NCI-H2196 (cell line): ENCODE data around the gene UTRN.

Source experiments
- DNase-seq: peaks from one replicate; lab custom pipeline; 2025; ENCODE audit not compliant: unreplicated experiment; lab: John Stamatoyannopoulos, UW

The UTRN gene

DNA sequence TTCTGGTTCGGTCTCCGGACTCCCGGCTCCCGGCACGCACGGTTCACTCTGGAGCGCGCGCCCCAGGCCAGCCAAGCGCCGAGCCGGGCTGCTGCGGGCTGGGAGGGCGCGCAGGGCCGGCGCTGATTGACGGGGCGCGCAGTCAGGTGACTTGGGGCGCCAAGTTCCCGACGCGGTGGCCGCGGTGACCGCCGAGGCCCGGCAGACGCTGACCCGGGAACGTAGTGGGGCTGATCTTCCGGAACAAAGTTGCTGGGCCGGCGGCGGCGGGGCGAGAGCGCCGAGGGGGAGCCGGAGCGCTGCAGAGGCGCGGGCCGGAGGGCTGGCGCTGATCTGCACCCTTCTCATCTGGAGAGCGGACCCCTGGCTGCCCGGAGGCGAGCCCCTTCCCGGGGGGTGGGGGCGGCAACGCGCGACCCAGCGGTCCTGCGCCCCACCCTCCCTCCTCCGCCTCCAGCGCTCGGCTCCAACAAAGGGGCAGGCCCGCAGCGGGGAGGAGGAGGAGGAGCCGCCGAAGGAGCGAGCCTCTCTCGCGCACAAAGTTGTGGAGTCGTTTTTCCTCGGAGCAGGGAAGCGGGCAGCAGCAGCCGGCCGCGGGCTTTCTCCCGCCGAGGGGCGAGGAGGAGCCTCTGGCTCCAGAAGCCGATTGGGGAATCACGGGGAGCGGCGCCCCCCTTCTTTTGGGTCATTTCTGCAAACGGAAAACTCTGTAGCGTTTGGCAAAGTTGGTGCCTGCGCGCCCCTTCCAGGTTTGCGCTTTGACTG, at the start of gene UTRN:
UTRN (plus strand) TSS at position 553 of the 765 bp plus-strand sequence. CDS start 6,494 bp downstream, outside the sequence.
- peak; percentile 35 for DNase-seq

DNA sequence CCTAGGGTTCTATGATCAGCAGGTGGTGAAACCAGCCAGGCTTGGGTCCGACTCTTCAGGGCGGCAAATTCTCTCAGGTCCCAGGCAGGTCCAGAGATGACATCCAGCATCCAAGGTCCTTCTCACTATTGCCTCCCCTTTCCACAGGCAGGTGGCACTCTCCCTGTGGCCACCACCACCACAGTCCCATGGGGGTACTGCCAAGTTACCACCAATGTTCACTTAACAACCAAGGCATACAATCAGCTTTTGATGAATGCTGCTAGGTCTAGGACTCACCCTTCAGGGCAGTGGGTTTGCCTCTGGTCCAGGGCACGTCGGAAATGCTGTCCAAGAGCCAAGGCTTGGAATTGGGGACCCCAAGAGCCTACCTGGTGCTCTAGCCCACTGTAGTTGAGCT, 40.4 kb upstream of the UTRN start:
- DNase-seq = no peak

DNA sequence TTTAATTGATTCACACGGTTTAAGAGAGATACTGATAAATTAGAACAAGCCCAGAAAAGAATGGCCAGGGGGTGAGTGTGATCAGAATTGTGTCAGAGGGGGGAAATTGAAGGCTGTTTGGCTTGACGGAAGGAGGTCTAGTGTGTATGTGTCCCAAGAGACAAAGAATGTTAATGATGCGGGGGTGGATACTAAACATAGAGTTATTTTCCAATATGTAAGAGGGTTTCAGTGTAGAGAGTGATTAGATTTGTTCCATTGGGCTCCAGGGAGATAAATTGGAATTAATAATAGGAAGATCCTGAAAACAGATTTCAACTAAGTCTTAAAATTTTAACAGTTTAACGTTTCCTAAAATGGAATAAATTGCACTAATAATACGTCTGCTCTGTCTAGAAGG, 38.1 kb upstream of the UTRN start:
- no peak for DNase-seq

DNA sequence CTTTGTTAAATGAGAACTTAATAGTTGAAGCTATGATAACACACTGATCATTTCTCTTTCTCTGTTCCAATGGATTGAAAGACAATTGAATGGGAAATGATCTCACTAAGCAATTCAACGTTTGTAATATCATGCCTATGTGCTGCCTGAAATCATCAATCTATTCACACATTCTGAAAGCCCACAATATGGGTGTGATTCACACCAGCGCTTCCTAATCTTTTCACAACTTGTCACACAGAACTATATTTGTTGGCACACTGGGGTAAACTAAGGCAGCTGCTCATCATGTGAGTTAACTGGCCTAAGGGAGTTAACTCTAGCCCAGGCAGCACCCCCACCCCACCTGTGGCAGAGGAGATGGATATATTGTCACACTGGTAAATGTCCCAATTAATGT, 37.1 kb upstream of the UTRN start:
- DNase-seq = no peak

DNA sequence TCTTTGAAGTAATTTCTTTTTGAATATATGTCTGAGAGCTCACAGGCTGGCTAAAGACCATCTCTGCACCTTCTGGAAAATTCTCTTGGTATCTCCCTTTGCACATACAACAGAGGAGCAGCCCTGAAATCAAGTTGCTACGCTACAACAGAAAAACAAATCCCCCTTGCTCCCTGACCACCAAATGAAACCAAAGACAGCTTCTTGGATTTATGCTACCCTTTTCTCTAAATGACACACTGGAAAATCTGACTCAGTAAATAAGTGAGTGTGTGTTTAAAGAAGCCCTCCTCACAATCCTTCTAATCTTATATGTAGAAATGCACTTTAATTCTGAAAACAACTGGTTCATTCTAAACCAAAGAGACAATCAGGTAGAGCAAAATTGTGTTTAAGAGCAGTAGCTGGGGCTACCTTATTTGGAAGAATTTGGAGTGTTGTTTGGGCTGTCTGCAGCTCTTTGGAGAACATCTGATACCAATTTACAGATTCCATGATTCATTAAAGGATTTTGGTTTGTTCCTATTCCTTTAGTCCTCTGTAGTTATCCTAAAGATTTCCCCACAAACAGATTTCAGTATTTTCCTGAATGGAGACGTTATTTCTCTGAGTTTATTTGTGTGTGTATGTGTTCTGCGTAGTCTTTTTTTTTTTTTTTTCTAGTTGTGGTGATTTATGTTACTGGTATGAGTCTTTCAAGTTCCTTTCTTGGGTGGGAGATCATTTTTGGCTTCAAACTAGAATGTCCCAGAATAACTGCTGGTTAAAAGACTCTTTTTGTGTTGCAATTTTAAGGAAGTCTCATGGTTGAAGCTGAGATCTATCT, 36.4 kb upstream of the UTRN start:
- no peak for DNase-seq

DNA sequence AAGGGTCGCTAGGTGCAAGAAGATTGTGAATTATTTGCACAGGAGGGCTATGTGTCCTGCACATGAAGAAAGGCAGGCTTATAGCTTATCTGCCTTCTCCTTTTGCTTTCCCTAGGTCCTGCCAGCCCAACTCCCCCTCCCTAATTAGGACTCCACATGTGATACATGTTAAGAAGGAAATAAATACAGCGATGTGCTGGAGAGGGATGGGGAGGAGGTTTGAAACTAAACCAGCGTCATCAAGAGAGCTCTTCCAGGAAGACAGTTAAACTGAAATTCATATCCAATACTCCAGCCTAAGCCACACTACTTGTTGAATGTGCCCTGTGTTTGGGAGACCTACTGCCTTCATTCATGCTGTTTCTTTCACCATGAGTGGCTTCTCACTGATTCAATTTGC, 34.9 kb upstream of the UTRN start:
- DNase-seq = no peak

DNA sequence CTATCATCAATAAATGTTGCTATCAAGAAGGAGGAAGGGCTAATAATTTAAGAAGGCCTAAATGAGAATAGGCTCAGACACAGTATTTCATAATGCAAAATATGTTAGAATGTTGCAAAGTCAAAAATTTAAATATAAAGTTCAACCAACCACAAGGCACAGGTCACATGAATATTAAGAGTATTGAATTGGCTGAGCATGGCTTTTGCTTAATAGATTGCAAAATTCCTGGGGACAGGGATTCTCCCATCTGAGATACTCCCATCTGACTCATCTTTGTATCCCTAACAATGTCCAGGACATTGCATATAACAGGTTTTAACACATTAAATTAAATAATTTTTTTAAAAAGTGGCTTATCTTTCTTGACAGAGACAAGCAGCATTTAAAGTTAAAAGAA, 32.9 kb upstream of the UTRN start:
- no peak for DNase-seq

DNA sequence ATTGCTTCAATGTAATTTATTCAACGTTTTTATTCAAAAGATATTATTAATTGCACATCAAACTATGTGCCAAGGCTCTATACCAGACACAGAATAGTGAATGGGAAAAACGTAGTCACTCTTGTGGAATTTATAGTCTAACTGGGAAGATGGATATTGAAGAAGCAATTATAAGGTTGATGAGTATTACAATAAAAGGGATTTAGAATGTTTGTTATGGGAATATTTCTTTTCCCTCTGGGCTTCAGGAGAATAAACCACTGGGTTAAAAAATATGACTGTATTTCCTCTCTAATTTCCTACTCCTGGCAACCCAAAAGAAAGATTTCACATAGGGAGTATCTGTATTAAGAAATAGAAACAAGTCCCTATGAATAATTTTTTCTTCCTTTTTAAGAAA, 25.1 kb upstream of the UTRN start:
- DNase-seq = no peak

DNA sequence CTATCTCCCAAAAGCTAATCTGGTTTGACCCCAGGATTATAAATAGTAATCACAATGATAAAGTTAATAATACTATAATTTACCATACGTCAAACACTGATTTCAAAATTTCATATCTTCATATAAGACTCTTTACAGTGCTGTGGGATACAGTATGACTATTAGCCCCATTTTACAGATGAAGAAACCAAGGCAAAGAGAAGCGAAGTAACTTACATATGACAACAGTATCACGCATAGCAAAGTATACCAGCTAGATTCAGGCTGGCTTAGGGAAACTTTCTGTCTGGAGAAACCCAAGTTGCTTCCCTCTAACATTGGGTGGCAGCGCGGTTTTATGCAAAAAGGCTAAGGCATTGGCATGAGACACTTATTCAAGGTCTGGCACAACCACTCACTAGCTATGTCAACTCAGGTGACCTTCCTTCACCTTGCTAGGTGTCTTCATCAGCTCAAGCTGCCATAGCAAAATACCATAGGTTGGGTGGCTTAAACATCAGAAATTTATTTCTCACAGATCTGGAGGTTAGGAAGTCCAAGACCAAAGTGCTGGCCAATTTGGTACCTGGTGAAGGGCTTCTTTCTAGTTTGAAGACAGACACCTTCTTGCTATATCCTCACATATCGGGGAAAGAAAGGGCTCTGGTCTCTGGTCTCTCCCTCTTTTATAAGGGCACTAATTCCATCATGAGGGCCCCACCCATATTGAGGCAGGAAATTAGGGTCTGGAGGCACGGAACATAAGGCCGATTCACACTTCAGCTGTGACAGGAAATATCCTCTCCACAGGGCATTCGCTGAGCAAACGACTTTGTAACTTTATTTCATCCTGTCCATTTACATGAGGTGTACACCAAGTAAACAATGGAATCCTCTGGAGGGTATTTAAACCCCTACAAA, 22.4 kb upstream of the UTRN start:
- DNase-seq = no peak

DNA sequence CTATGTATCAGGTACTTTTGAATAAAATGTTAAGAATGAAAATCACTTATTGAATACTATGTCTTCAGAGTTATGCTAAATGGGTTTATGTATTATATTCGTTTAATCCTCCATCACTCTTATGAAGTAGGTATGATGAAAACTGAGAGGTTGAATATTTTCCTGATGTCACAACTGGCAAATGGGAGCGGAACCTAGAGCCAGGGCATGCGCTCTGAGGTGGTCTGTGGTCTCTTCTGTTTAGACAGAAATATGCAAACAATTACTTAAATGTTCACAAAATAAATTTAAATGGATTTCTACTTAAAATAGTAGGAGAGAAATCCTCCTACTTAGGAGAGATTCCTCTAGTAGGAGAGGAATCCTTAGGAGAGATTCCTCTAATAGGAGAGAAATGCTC, 21.3 kb upstream of the UTRN start:
- no peak for DNase-seq

DNA sequence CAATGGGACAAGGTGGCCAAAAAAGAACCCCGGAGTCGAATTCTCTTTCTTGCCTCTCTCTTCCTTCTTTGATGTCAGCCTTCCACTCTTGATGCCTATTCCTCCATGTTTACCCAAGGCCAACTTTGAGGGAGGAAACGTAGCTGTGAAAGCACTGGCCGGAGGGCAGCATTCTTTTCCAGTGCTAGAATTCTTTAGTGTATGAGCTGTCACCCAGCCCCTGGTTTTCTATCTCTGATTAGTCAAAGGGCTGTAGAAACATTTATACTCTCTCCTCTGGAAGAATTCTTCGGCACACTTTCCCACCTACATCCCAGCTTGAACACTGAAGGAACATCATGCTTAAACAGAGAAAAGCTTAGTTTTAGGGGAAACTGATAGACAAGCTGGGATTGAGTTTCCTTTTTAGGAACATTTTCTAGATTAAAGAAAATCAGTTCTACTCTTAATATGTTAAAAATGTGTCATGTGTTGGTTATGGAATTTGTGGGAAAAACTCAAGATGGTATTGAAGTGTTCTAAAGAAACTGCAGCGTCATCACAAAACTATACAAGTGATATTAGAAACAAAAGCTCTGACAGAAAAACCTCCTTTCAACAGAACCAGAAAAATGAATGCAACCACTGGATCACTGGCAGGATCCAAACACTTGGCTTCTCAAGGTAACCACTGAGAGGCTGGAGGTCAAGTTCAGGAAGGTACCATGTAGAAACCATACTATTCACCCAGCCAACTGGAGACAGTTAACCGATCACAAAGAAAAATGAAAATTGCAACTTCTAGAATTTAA, 20.7 kb upstream of the UTRN start:
- no peak for DNase-seq

DNA sequence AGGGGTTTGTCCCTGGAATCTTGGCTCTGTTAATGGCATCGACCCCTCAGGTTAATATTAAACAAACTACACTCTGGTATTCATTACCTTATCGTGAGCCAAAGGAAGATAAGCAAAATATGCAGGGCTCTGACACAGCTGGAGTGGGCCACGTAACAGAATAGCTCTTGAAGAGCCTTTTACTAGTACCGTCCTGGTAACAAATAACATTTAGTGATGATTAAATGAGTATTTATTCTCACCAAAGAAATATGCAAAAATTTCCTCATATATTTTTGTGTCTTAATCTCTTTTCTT, 20.1 kb upstream of the UTRN start:
- no peak for DNase-seq

DNA sequence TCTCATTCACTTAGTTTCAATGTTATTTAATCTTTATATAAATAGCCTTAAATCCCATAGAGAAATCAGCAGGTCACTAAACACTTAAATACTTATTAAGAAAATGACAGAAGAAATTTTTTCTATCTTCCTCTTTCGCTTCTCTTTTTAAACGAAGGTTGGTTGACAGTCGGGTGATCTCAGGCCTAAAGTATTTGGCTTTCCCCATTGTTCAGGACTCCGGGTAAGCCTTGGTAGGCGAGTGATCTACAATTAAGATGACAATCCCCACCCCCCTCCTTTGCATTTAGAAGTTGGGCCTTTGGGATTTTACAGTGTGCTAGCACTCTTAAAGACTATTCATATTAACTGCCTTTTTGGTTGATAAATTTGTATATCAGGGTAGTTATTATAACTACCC, 19.7 kb upstream of the UTRN start:
- DNase-seq = no peak

DNA sequence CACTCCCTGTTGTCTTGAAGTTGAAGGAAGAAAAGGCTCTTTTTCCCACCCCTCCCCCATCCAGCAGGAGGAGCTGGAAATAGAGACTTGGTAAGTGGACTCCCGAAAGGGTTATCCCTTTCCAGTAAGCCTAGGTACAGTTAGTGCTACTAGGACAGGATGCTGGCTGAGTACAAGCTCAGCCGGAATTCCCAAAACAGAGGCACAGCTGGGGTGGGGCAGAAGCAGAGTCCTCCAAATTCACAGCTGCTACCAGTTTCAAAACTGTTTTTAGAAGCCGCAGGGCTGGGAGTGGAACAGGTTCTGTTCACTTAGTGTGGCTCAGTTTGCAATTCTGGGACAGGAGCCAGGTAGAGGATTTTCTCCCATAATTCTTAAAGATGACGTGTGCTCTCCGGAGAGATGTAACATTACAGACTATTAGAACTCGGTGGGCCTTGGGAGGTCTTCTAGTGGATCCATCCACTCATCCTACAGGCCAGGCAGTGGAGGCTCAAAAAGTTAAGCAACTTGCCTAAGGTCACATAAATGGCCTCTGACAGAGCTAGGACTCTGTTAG, 19.0 kb upstream of the UTRN start:
- peak; percentile 5 for DNase-seq

DNA sequence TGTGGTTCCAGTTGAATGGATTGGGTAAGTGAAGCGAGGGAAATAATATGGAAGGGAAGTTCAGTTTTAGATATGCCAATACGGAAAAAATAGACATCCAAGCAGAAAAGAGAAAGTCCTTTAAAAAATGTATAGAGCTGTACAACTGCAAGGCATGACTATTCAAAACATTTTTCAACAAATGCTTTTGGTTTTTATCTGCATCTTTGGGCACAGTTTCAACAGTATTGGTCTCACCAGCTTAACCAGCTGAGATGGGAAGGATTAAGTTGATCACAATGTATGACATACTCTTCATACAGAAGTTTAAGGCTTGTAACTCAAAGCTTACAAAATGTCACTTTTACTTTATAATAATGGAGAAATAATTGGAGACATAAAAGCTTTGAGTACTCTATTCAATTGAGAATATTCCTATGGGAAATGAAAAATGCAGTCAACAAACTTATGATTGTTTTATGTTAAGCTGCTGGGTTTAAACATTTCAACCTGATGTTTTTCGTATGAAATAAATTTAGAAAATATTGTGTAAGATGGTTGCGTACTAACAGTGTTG, 16.3 kb upstream of the UTRN start:
- no peak for DNase-seq

DNA sequence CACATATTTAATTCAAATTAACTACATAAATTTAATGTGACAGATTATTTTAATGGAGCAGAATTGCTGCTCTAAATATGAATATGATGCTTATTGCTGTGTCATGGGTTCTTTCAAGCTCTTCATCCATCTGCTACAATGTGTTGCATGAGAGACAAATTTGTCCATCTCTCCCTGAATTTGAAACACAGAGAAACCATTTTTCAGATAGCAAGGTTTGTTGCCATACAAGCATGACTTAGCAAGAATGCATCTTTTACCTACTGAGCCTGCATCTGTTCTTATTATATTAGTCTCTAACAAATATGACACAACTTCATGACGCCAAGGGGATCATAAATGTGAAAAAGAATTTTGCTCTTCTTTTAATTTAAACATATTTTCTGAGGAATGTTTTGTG, 8.0 kb upstream of the UTRN start:
- no peak for DNase-seq

DNA sequence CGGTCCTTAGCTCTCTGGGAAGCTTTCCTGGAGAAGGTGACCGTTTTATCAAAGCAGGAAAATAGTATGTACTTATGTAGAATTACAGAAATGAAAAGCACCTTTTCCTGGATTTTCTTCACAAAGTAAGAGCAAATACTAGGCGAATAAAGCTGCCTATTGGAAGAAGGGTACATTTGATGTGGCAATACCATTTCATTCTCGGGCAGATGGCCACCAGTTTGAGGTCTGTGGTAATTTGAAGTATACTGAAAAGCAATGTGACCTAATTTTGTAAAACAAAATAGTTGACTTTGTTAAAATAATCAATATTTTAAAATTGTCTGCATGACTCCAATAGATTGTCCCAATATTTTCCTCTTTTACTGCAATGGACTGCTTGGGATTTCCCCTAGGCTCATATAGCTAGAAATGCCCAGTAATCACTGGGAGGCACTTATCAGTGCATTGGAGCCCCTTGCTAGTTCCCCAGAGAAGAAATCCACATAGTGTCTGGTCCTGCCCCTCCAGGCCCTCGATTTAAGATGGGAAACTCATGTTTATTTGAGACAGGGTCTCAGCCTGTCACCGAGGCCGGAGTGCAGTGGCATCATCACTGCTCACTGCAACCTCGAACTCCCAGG, 7.4 kb upstream of the UTRN start:
- no peak for DNase-seq

DNA sequence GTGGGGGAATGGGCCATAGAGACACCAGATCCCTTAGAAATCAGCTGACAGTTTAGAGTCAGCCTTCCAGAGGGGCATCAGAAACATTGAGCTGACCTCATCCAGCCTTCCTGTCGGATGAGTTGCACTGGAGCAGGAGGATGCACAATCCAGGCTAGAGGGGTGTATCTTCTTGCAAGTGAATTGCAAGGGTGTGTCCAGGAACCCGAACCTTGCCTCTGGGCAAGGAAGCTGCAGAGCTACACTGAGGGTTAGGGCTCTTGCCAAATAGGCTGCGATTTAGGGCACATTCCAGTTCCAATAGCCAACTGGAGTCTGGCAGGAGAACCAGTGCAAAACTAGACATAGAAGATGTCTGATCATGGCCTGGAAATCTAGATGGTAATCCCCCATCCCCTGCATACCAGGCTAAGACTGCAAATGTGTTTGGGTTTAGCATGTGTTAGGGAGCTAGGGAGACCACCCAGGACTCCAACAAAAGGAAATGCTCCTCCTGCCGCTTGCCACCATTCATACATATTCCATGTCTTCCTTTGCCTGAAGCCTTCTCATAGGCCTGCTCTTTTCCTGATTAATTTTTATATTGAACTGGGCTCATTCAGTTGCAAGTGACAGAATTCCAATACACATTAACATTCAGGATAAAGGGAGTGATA, 6.3 kb upstream of the UTRN start:
- DNase-seq = no peak

DNA sequence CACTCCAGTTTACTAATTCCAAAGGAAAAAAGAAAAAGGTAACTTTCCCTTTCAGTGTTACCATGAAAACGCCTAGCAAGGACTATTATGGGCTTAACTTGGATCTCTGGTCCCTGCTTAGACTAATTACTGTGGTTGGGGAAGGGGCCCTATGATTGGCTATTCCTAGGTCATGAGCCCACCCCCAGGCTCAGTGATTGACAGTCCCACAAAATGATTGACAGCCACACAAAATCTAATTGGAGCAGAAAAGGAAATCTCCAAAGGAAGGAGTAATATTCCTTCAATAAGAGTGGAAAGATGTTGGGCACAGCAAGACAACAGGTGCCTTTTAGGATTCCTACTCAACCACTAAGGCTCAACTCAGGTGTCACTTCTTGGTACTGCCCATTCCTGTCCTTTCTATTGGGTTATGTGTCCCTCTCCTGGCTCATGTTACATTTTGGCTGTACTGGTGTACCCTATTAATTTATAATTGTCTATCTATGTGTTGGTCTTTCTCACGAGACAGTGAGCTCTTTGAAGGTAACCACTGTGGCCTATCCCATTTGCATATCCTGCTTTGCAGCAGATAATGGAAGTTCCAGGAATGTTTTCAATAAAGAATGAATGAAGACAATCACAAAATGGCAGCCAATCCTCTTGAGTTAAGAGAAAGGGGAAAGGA, 5.5 kb upstream of the UTRN start:
- no peak for DNase-seq
